Measurements from ENCODE around the gene CDCP2.
A peak's percentile ranks its signal among the peaks of the same experiment; 100 is the strongest.

CDCP2 gene

DNA sequence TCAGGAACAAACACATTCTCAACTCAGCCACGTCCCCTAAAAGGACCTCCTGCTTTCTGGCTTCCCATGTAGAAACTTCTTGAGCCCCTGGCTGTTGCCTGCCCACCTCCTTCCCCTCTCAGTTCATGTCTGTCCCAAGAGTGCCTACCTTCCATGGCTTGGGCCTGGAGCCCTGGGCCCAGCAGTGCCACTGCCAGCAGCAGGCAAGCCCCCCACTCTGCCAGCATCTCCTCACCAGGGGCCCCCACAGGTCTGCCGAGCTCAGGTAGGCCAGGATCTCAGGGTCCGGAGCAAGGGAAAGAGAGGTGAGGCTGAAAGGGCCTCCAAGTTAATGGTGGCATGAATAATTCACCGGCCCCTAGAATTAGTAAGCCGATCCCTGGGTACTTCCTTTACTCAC is at the start of gene CDCP2:
Gene CDCP2, minus strand, starts transcription at position 305 of the 400 bp plus-strand sequence. Its CDS starts 78 bp downstream, at position 227.
- no peak for DNase-seq (ENCODE audit: low read depth)

DNA sequence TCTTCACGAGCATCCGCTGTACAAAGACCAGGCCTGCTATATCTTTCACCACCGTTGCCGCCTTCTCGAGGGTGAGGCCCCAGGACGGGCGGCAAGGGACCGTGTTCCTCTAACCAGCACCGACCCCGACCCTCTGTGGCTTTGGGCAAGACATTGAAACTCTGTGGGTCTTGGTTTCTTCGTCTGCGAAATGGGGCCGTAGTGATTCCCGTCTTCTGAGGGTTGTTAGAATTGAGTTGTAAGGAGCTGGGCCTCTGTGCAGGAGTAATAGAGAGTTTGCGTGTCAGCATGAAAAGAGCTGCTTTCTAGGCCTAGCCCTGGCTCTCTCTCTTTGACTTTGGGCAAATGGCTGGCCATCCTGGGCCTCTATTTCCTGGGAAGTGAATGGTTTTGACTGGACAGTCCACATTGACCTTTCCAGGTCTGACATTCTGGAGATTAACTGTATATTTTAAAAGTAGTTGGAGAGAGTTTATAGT is 47.8 kb upstream of the CDCP2 start:
- no peak for DNase-seq (ENCODE audit: low read depth)

DNA sequence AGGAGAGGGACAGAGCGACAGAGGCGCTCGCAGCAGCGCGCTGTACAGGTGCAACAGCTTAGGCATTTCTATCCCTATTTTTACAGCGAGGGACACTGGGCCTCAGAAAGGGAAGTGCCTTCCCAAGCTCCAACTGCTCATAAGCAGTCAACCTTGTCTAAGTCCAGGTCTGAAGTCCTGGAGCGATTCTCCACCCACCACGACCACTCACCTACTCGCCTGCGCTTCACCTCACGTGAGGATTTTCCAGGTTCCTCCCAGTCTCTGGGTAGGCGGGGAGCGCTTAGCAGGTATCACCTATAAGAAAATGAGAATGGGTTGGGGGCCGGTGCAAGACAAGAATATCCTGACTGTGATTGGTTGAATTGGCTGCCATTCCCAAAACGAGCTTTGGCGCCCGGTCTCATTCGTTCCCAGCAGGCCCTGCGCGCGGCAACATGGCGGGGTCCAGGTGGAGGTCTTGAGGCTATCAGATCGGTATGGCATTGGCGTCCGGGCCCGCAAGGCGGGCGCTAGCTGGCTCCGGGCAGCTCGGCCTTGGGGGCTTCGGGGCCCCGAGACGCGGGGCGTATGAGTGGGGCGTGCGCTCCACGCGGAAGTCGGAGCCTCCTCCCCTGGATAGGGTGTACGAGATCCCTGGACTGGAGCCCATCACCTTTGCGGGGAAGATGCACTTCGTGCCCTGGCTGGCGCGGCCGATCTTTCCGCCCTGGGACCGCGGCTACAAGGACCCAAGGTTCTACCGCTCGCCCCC is 47.1 kb upstream of the CDCP2 start, which contains the start of the genes CYB5RL and MRPL37:
Gene CYB5RL, minus strand, starts transcription at position 266 of the 754 bp plus-strand sequence. CDS start 4,414 bp downstream, outside the sequence.
Gene MRPL37, plus strand, starts transcription at position 403 of the 754 bp plus-strand sequence. Its CDS starts 77 bp downstream, at position 480.
- peak; percentile 62 for DNase-seq (ENCODE audit: low read depth)

DNA sequence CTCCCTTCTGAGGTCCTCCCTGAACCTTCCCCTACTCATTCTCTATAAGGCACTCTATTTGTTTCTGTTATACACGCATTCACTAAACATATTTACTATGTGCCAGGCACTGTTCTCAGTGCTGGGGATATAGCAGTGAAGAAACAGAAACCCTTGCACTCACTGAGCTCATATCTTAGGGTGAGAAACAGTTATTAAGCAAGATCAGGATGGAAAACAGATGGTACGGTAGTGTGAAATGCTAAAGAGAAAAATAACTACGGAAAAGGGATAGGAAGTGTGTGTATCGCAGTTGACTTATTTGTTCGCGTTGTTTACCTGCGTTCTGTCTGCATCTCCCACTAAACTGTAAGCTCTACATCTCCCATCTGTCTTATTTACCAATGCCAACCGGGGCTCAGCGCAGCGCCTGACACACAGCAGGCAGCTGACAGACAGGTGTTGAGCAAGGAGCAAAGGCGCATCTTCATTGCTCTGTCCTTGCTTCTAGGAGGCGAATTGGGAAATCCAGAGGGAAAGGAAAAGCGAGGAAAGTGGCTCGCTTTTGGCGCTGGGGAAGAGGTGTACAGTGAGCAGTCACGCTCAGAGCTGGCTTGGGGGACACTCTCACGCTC is 46.5 kb upstream of the CDCP2 start:
- DNase-seq (ENCODE audit: low read depth) = no peak

DNA sequence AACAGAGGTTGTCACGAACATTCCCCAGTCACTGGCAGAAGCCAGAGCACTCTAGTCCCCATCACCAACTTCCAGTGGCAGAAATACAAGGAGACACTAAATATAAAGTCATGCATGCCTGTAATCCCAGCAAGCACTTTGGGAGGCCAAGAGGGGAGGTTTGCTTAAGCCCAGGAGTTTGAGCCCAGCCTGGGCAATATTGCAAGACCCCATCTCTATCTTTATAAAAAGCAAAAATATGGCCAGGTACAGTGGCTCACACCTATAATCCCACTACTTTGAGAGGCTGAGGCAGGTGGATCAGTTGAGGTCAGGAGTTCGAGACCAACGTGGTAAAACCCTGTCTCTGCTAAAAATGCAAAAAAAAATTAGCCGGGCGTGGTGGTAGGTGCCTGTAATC is 40.7 kb upstream of the CDCP2 start:
- no peak for DNase-seq (ENCODE audit: low read depth)

DNA sequence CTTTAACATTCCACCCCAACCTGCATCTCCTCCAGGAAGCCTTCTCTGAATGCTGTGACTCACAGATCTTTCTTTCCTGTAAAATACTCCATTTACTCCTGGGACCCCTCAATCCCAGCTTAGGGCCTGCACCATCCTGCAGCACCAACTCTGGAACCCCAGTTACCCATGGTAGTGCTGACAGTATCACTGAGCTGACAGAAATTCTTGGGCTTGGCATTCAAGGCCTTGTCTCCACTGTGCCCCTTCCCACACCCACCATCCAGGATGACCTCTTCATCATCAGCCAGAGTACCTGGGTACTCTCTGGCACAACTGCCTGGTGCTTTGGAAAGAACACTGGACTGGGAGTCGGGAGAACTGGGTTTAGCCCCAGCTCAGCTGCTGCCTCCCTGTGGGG is 38.7 kb upstream of the CDCP2 start:
- DNase-seq (ENCODE audit: low read depth) = no peak

DNA sequence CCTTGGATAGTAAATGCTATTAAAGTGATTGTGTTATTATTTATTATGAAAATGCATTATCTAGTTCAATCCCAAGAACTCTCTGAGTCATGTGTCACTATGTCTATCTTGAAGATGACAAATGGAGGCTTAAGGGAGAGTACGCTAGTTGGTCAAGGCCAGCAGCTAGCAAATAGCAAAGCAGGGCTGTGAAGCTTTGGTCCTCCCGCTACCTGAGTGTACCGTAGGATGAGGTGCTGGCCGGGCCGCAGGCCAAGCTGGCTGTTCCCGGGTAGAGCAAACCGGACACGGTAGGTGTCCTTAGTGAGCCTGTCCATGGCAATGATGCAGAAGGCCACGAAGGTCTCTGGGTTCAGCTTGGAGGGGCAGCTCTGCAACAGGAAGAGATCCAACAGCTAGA is 37.7 kb upstream of the CDCP2 start:
- no peak for DNase-seq (ENCODE audit: low read depth)

DNA sequence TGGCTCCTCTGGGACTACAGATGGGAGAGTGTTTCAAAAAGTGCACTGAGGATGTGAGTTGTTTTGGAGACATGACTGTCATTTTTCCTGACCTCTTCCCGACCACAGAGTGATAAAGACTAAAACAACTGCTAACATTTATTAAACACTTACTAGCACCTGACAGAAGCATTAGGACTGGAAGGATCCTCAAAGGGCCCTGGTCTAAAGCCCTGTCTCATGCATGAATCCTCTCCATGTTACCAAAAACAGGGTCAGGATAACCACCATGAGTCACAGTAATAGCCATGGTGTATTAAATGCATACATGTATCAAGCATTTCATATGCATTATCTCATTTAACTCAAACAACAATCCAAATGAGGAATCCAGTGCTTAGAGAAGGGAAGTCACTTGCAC is 35.5 kb upstream of the CDCP2 start:
- DNase-seq (ENCODE audit: low read depth) = no peak

DNA sequence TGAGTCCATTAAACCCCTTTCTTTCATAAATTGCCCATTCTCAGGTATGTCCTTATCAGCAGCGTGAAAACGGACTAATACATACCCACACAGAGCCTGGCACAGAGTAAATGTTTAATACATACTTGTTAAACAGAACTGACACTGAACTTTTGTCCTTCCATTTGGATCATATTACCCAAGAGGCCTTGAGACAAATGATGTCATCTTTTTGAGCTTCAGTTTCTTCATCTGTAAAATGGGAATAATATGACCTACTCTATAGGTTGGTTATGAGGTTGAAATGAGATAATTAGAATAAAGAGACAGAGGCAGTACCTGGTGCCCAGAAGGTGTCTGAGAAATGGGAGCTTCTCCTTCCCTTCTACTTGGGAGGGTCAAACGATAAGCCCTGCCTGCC is 33.3 kb upstream of the CDCP2 start:
- no peak for DNase-seq (ENCODE audit: low read depth)

DNA sequence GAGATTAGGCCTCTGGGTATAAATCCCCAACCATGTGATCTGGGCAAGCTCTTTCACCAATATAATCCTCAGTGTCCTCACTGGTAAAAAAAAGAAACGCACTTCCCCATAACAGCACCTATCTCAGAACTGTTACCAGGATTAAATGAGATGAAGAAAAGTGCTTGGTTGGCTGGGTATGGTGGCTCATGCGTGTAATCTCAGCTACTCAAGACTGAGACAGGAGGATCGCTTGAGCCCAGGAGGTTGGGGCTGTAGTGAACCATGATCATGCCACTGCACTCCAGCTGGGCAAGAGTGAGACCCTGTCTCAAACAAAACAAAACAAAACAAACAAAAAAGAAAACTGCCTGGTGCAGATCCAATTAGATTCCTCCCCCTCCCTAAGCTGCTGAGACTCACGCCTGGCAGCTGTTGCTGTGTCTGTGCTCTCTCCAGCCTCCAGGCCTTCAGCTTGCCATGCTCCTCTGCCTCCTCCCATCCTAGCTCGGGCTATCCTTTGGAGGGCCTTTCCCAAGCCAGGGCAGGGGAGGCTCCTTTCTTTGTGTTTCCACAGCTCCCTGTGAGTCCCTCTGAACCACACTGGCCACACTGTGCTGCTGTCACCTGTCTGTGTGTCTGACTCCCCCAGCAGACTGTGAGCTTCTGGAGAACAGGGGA is 28.0 kb upstream of the CDCP2 start:
- DNase-seq (ENCODE audit: low read depth) = no peak

DNA sequence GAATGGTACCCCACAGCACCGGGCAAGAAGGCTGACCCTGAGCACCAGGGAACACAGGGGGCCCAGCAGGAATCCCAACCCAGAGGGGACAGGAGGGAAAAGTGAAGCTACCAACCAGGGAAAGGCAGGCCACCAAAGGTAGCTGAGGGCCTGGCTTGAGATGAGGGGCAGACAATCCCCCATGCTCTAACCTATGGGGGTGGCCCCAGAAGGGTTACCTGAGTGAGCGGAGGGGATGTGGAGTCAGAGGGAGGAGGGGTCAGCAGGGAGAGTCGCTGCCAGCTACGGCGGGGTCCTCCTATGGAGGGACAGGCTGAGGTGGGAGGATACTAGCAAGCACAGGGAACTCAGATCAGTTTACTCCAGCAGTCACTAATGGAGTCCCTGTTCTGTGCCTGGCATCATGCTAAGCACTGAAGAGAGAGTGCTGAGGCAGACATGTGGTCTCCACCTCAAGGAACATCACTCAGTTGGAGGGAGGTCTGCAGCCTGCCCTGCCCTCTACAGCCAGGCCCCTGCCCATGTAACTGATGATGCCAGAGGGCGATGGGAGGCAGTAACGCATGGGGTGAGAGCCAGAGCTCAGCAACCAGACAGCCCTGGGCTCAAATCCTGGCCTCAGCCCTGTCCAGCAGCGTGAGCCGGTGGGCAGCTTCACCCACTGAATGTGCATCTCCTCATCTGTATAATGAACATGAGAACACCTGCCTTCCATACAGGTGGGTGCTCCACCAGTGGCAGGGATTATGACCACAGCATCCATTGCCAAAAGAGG is 25.7 kb upstream of the CDCP2 start:
- DNase-seq (ENCODE audit: low read depth) = no peak

DNA sequence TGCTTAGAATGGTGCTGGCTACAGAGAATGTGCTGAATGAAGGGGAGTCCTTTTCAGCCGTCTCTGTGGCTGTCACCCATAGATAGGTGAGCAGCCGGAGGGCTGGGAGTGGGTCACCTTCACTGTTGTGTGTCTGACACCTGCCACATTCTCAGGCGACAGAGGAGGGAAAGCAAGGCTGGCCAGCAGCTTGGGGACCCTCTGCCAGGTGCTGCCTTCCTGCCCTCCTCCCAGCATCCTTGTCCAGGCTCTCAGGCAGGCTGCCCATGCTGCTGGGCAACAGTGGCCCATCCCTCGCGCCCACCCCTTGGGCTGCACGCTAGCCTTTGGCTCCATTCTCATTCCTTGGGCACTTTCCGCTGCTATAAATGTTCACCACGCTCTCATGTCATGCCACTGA is 24.9 kb upstream of the CDCP2 start:
- no peak for DNase-seq (ENCODE audit: low read depth)

DNA sequence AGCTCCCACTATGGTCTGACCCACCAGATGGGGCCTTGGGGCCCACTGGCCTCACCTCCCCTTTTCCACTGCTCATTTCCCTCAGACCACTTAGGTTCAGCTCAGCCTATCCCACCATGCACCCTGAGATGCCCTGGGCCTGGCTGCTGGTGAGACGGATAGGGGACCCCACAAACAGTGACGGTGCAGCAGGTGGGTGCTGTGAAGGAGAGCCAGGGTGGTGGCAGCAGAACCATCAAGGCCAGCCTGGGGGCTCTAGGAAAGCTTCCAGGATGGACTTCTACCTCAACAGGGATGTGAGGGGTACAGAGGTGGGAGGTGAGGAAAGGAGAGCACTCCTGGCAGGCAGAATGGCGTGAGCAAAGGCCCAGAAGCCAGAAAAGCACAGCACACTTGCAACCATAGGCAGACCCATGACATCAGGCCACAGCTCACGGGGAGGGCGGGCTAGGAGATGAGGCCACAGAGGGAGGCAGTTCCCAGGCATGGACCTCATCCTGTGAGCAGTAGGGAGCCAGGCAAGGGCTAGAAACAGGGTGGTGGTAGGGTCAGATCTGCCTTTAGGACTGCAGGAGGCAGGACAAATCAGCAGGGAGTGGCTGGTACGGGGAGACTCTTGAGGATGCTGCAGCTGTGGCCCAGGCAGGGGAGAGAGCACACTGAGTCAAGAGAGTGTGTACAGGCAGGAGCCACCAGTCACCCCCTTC is 24.0 kb upstream of the CDCP2 start:
- no peak for DNase-seq (ENCODE audit: low read depth)

DNA sequence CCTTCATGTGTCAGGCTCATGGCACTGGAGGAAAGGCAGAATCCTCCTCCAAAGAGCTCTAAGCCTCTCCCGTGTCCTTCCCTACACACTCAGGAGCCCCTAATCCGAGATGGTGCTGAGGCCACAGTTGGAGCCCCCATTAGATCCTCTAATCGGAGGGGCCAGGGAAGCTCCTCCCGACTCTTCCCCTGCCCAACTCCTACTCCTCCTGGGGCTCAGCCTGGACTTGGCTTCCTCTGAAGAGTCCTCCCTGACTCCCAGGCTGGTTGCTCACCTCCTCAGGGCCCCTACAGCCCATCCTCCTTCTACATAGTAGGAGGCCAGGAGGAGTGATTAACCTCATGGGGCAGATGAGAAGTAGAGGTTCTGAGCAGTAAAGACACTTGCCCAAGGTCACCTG is 21.3 kb upstream of the CDCP2 start:
- DNase-seq (ENCODE audit: low read depth) = no peak

DNA sequence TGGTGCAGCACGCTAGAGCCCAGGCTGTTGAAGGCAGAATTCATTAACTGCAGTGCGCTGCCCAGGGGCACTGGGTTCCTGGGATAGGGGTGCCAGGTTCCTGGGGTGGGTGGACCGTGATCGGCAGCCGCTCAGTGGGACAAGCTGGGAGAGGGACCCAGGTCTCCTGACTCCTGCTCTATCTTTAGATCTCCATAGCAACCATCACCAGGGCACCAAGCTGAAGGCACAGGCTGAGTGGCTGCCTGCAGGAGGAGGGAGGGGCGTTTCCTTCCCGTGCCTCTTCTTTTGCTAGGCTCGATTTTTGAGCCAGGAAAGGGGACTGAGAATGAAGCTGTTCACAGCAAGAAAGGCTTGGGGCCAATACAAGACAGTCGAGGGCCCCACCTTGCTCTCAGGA is 20.9 kb upstream of the CDCP2 start:
- no peak for DNase-seq (ENCODE audit: low read depth)

DNA sequence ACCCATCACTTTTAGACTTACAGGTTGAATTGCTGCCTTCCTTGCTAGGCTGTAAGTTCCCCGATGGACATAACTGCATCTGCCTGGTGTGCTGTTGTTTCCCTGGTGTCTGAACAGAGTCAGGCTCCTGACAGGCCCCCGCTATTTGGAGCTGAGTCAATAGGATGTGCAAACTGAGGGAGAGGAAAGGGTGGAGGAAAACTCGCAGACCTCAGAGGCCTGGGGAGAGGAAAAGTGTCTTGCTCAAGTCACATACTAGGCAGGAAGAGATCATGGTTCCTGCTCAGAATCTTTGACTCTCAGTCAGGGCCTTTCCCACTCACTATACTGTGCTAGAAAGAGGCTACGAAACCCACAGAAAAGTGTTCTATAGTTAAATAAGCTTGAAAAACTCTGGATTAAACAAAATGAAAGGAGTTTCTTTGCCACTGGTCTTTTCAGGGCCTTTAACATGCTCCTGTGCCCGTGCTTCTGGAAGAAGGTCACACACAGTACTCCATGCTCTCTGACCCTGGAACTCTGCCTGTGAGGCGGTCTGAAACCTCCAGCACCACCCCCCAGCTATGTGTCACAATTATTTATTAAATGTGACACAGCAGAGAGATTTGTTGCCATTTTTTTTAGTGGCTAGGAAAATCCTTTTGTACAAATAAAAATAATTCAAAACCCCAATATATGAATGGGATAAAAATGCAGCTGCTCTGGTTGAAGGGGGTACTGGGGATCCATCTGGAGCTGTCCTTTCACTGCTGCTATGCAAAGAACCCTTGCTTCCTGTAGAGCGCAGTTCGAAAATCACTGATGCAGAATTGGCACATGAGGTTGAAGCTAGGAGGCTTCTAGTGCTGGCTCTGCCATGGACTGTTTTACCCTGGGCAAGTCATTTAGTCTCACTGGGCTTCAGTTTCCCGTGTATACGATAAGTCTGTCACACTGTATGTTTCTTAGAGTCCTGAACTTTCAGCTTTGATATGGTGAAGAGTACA is 20.1 kb upstream of the CDCP2 start:
- no peak for DNase-seq (ENCODE audit: low read depth)

DNA sequence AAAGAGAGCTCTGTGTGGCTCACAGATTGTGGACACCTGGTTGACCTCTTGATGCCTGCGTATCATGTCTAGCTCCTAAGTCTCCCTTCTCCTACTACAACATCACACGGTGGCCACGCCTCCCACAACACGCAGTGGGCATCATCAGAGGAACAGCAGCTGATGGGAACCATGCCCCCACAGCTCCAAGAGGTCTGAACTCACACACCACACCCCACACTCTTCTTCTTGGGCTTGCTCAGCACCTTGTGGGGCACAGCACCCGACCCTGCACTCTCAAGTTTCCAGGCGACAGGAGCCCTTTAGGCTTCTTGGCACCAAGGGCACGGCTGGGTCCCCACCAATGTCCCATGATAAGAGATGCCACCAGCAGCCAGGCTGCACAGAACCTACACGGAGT is 18.8 kb upstream of the CDCP2 start:
- DNase-seq (ENCODE audit: low read depth) = no peak

DNA sequence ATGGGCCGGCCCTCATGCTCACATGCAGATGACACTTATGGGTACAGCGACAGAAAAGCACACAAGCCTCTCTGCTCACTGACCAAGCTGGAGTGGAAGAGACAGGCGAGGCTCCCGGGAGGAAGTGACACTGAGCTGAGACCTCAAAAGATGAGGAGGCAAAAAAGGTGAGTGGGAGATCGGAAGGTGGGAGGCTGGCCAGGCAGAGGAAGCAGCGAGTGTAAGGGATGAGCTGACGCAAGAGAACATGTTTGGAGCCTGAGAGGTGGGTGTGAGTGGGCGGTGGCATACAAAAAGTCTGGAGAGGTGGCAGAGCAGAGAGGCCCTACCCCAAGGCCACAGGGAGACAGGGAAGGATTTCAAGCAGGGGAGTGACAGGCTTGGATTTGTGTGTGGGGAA is 18.2 kb upstream of the CDCP2 start:
- no peak for DNase-seq (ENCODE audit: low read depth)

DNA sequence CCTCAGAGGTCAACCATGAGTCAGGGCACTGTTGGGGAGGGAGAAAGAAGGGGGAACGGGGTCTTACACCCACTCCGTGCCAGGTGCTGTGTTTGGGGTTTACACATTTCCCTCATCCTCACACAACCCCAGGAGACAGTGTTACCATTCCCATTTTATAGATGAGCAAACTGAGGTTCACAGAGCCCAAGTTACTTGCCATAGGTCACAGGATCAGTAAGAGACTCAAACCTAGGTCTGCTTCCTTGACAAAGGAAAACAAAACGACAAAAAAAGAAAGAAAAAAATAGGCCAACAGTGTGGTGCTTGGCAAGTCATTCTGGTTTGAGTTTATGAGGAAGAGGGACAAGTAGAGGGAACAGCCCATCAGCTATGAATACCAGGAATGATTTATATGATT is 16.3 kb upstream of the CDCP2 start:
- no peak for DNase-seq (ENCODE audit: low read depth)

DNA sequence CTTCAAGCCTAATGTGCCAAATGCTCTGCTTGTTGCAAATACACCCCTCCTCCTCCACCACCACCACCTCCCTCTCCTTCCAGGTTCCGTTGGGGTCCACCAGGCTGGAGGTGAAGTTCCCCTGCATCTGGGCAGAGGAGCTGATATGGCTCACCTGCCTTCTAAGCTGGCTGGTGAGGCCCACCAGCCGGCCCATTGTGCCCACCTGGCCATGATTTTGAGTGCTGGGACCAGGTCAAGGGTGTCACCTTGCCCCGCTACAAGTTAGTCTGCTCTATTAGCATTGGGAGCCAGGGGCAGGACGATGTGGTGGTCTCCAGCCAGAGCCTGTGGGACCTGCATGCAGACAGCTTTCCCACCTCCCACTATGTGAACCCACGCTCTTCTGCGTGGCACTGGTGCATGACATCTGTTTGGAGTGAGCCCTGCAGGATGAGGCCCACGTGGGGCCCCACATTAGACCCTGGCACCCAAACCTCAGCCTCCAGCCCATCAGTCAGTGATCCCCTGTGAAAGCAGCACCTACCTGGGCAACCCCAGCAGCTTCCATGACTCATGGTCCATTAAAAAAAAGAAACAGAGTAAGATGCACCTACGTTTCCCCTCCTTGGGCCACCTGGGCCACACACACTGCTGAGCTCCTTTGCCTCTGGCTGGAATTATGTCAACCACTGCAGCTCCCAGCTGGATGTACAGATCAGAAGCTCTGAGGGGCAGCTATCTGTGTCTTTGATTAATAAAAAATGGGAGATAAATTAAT is 15.6 kb upstream of the CDCP2 start:
- DNase-seq (ENCODE audit: low read depth) = no peak
